DMS53 treated with DMSO at 0.1 percent for 48 hours (cell line): Measurements from ENCODE around the gene MLLT3.

ENCODE experiments used
- DNase-seq: peaks from one replicate; lab custom pipeline; 2025; ENCODE audit not compliant: unreplicated experiment; lab: John Stamatoyannopoulos, UW

MLLT3 gene

GRCh38 chr9:20428976-20429375 lies 193.3 kb downstream of the MLLT3 start:
- no peak for DNase-seq

GRCh38 chr9:20427359-20427758 lies 194.9 kb downstream of the MLLT3 start:
- no peak for DNase-seq

- no peak for DNase-seq
Observed at GRCh38 chr9:20426019-20426418, 196.3 kb downstream of the MLLT3 start.

- DNase-seq, result no peak
Observed at GRCh38 chr9:20419533-20419932, 202.8 kb downstream of the MLLT3 start.

DNA sequence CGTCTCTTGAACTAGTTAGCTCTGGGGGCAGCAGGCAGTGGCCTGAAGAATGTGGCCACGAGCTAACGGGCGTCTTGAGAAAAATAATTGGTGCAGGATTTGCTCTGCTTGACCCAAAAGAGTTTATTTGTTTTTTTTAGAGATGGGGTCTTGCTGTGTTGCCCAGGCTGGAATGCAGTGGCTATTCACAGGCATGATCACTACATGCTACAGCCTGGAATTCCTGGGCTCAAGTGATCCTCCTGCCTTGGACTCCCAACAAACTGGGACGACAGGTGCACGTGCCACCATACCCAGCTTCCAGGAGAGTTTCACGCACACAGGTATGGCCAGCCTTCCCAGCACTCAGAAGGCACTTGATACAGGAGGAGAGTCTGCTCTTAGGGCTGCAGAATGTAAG lies 203.8 kb downstream of the MLLT3 start:
- no peak for DNase-seq

DNA sequence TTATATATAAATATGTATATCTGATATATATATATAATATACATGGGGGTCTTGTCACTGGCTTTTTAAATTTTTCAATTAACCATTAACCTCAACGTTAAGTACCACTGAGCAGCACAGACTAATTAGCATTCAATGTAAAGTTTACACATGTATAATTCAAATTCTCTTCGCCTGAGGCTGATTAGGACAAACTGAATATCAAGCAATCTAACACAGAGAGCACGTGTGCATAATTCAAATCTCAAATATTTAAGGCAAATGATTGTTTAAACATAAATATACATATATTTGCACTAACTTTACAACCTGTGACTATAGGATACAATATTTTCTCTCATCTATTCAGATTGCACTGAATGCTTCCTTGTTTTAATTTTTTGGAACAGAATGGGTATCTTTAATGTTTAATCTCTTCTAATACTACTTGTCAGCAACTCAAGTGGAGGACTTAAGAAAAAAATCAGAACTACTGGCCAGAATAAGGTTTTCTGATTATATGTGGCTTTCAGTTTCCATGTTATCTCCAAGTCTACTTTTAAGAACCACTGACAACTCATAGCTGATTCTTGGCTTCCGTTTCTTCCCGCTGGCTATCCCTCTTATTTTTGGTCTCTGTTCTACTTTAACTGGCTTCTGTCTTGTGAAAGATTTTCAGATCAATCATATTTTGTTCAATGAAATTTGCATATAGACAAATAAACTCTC lies 204.8 kb downstream of the MLLT3 start:
- DNase-seq, result no peak

- no peak for DNase-seq
Observed at GRCh38 chr9:20414150-20414549, 208.1 kb downstream of the MLLT3 start.

GRCh38 chr9:20409321-20410092 lies 212.8 kb downstream of the MLLT3 start:
- DNase-seq, result no peak

- no peak for DNase-seq
Observed at GRCh38 chr9:20408513-20408912, 213.8 kb downstream of the MLLT3 start.

DNA sequence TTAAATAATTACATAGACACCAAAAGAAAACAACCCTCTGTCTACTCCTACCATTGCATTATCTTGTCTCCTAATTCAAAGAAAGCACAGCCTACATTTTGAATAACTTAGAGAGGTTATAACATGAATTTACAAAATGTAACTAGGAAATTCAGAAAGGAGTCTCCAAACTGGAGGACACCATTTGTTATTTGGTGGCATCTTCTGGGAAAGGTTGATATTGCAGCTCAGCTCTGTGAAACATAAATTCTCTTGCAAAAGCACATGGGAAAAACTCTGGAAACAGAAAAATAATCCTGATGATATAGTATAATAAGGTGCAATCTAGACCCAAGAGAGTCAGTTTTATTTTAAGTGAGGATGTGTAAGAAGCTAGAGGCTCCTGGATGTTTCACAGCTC lies 215.3 kb downstream of the MLLT3 start:
- no peak for DNase-seq

- no peak for DNase-seq
Observed at GRCh38 chr9:20406344-20406743, 216.0 kb downstream of the MLLT3 start.

GRCh38 chr9:20405616-20406015 lies 216.7 kb downstream of the MLLT3 start:
- no peak for DNase-seq

GRCh38 chr9:20405078-20405477 lies 217.2 kb downstream of the MLLT3 start:
- no peak for DNase-seq

DNA sequence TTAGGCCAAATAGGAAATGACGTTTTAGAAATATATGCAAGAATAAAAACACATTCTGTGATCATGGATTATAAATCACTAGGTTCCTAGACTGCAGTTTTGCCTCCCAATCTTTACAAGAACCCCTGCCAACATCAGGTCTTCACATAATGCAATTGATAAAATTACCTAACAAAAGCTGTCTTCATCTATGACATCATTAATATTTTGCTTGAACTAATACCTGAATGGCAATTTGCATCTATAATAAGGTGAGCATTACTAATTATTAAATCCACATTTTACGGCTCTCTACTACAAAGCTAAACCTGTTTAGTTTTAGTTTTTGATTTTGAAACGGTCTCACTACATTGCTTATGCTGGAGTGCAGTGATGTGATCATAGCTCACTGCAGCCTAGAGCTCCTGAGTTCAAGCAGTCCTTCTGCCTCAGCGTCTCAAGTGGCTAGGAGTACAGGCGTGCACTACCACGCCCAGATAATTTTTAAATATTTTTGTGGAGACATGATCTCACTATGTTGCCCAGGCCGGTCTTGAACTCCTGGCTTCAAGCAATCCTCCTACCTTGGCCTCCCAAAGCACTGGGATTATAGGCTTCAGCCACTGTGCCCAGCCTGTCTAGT lies 218.0 kb downstream of the MLLT3 start:
- DNase-seq, result no peak

DNA sequence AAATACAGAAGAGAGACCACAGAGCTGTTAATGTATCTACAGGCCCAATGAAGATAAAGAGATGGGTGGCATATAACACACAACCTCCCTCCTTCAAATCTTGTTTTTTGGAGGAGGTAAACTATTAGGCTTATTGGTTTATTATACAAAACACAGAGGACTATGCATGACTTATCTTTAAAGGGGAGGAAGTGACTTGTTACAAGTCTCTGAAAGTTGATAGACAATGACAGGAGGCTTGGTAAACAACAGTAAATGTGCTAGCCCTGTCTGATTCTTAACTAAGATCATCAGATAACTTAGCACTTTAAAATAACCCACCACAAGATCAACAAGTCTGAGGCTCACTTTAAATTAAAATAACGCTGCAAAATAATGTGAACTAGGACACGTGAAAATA lies 219.0 kb downstream of the MLLT3 start:
- DNase-seq, result no peak

DNA sequence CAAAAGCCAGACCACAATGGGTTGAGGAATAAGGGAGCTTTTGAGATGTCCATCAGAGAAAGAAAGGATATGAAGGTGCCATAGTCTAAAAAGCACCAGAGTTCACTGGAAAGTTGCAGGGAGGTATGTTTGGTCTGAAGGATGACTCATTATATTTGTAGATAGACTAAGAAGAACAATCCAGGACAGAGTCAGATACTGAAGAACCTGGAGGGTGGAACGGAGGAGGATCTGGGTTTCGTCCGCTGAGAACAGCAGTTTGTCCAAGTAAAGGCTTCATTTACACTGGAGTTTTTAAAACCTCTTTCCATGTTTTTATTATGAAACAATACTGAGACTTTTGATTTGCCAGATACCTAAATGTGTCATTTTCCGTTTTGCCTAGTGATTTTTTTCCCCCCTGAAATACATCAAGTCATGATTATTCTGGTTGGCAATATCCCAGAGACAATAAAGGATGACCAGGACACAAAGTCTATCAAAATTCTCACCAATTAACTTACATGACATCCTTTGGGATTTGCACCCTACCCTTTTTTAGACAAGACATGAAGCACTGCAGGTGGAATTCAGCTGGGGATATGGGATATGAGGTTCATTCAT lies 219.9 kb downstream of the MLLT3 start:
- DNase-seq, result no peak

GRCh38 chr9:20398536-20399338 lies 223.6 kb downstream of the MLLT3 start:
- DNase-seq, result no peak

GRCh38 chr9:20397348-20397747 lies 225.0 kb downstream of the MLLT3 start:
- DNase-seq, result no peak

- no peak for DNase-seq
Observed at GRCh38 chr9:20396509-20396908, 225.8 kb downstream of the MLLT3 start.

- no peak for DNase-seq
Observed at GRCh38 chr9:20395651-20396050, 226.6 kb downstream of the MLLT3 start.

GRCh38 chr9:20394969-20395368 lies 227.3 kb downstream of the MLLT3 start:
- no peak for DNase-seq
